DND-41 (cell line): ENCODE data around the gene SAMD9.

Source experiments
- CTCF ChIP-seq: IDR thresholded peaks from 2 replicates; pipeline ENCODE4 v1.5.1; 2012; ENCODE audit warnings: borderline replicate concordance, low read length, moderate library complexity, mild to moderate bottlenecking; ENCODE audit not compliant: poor library complexity, severe bottlenecking; ENCODE audit errors: extremely low read depth
- EZH2 ChIP-seq: IDR thresholded peaks from 3 replicates; pipeline ENCODE4 v1.6.1; 2012; ENCODE audit warnings: borderline replicate concordance, low read depth, mild to moderate bottlenecking, moderate library complexity, low read length, inconsistent platforms; ENCODE audit not compliant: severe bottlenecking

GRCh38 chr7:93097388-93097787 lies 20.4 kb downstream of the SAMD9 start:
- TF ChIP-seq CTCF (no peak), EZH2 (no peak)
